Measurements from ENCODE around the gene HECW1.

DNA sequence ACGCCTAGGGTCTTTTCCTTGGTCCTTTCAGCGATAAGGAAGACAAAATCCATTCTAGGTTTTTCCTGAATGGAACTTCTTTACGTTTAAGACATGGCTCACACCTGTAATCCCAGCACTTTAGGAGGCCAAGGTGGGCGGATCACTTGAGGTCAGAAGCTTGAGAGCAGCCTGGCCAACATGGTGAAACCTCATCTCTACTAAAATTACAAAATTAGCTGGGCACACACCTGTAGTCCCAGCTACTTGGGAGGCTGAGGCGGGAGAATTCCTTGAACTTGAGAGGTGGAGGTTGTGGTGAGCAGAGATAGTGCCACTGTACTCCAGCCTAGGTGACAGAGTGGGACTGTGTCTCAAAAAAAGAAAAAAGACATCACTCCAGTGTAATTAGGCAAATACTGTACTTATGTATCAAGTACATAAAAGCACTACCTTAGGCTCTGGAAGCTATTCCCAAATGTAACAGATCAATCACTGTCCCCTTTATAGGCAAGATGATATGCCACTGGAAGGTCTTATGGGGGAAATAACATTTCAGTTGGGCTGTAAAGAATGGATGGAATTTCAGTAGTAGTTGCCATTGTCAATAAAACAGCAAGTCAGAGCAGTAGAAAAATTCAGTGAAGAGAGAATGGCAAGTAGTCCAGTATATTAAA is 476.2 kb downstream of the HECW1 start:
- TF ChIP-seq EZH2phosphoT487 (IDR thresholded peaks at IDR 0.05; ENCODE audit: insufficient read depth, low read depth) (no peak), EZH2 (IDR thresholded peaks at IDR 0.05; ENCODE audit: insufficient read depth, poor library complexity, severe bottlenecking) (no peak)
